Stimulated activated CD4-positive, alpha-beta T cell treated with anti-CD3 and anti-CD28 coated beads, Interleukin-2, amount 100 ng/mL, for 4 hours (primary cell): ENCODE measurements around the gene CDH4.
"Not testable (repeated sequence)": the region's sequence is repeated elsewhere in the genome, so short reads cannot be mapped to it uniquely, and the experiment has no call there.

ENCODE experiments used
- DNase-seq: peaks from one replicate; pipeline ENCODE4 v3.0.0-alpha.2; 2020; ENCODE audit warnings: low read depth

CDH4 gene

GRCh38 chr20:61459266-61459665 is 207.2 kb downstream of the CDH4 start:
- no peak for DNase-seq

GRCh38 chr20:61459705-61460104 is 207.6 kb downstream of the CDH4 start:
- DNase-seq: no peak

GRCh38 chr20:61460261-61461052 is 208.4 kb downstream of the CDH4 start:
- DNase-seq: no peak

- DNase-seq: no peak
Measured at GRCh38 chr20:61461461-61461860, 209.4 kb downstream of the CDH4 start.

- DNase-seq: no peak
Measured at GRCh38 chr20:61464307-61465303, 212.5 kb downstream of the CDH4 start.

- DNase-seq: no peak
Measured at GRCh38 chr20:61475729-61476128, 223.7 kb downstream of the CDH4 start.

- DNase-seq: no peak
Measured at GRCh38 chr20:61476956-61477355, 224.9 kb downstream of the CDH4 start.

- no peak for DNase-seq
Measured at GRCh38 chr20:61477451-61477861, 225.4 kb downstream of the CDH4 start.

GRCh38 chr20:61478094-61478493 is 226.0 kb downstream of the CDH4 start:
- no peak for DNase-seq

GRCh38 chr20:61478611-61479305 is 226.7 kb downstream of the CDH4 start:
- DNase-seq: no peak

GRCh38 chr20:61479433-61479832 is 227.4 kb downstream of the CDH4 start:
- DNase-seq: not testable (repeated sequence)

- no peak for DNase-seq
Measured at GRCh38 chr20:61480158-61480825, 228.2 kb downstream of the CDH4 start.

GRCh38 chr20:61482056-61482887 is 230.2 kb downstream of the CDH4 start:
- DNase-seq: no peak

- no peak for DNase-seq
Measured at GRCh38 chr20:61482901-61483300, 230.8 kb downstream of the CDH4 start.

GRCh38 chr20:61483336-61484067 is 231.4 kb downstream of the CDH4 start:
- DNase-seq: no peak

- no peak for DNase-seq
Measured at GRCh38 chr20:61486198-61486597, 234.1 kb downstream of the CDH4 start.

GRCh38 chr20:61487346-61487996 is 235.4 kb downstream of the CDH4 start:
- no peak for DNase-seq

GRCh38 chr20:61487997-61488371 is 235.9 kb downstream of the CDH4 start:
- no peak for DNase-seq

- DNase-seq: no peak
Measured at GRCh38 chr20:61490721-61491120, 238.7 kb downstream of the CDH4 start.

GRCh38 chr20:61492065-61492464 is 240.0 kb downstream of the CDH4 start:
- no peak for DNase-seq
